Neural progenitor cell (in vitro differentiated cells): ENCODE data around the gene KLHL21. TPM values are rescaled to one million over a fixed set of nuclear protein-coding genes. Genes with fewer than 3 reads are reported as not detected.
A peak's percentile ranks its signal among the peaks of the same experiment; 100 is the strongest.

Experiments
- DNase-seq: peaks from one replicate; pipeline ENCODE4 v3.0.0-alpha.2; 2016; ENCODE audit warnings: low spot score
- H2AFZ ChIP-seq: fragments of 200-600 bp; sonication (generic); replicated peaks from 2 replicates; pipeline ENCODE4 v1.6.1; 2016; ENCODE audit warnings: antibody characterized with exemption
- H3F3A ChIP-seq: fragments of 200-600 bp; sonication (generic); 2 replicates; pipeline ENCODE4 v1.6.1; 2016; ENCODE audit warnings: antibody characterized with exemption, low read depth
- H3K27ac ChIP-seq: fragments of 200-600 bp; sonication (generic); 2 replicates; pipeline ENCODE4 v1.5.1; 2016; ENCODE audit warnings: mild to moderate bottlenecking
- H3K27me3 ChIP-seq: fragments of 200-600 bp; sonication (generic); 2 replicates; pipeline ENCODE4 v1.6.1; 2016; ENCODE audit warnings: mild to moderate bottlenecking, moderate library complexity
- H3K36me3 ChIP-seq: fragments of 200-600 bp; sonication (generic); 2 replicates; pipeline ENCODE4 v1.5.1; 2016
- H3K4me1 ChIP-seq: fragments of 200-600 bp; sonication (generic); 2 replicates; pipeline ENCODE4 v1.6.1; 2016; ENCODE audit warnings: mixed run types
- H3K4me2 ChIP-seq: fragments of 200-600 bp; sonication (generic); 2 replicates; pipeline ENCODE4 v1.6.1; 2016
- H3K4me3 ChIP-seq: fragments of 200-600 bp; sonication (generic); 2 replicates; pipeline ENCODE4 v1.5.1; 2016
- H3K79me2 ChIP-seq: fragments of 200-600 bp; sonication (generic); 2 replicates; pipeline ENCODE4 v1.6.1; 2016; ENCODE audit warnings: low read depth
- H3K9ac ChIP-seq: fragments of 200-600 bp; sonication (generic); 2 replicates; pipeline ENCODE4 v1.6.1; 2016
- H3K9me3 ChIP-seq: fragments of 200-600 bp; sonication (generic); 2 replicates; pipeline ENCODE4 v1.5.1; 2016; ENCODE audit warnings: low read depth
- H4K20me1 ChIP-seq: fragments of 200-600 bp; sonication (generic); 2 replicates; pipeline ENCODE4 v1.6.1; 2016; ENCODE audit warnings: low read depth
- H3K27ac Mint-ChIP-seq: 3 replicates; pipeline ENCODE4 v1.8.0; 2021; ENCODE audit warnings: mixed read lengths
- H3K27me3 Mint-ChIP-seq: 2 replicates; pipeline ENCODE4 v1.8.0; 2022; ENCODE audit warnings: low read depth, mild to moderate bottlenecking, inconsistent platforms, moderate library complexity, mixed read lengths; ENCODE audit not compliant: insufficient read depth
- H3K36me3 Mint-ChIP-seq: 3 replicates; pipeline ENCODE4 v1.8.0; 2021; ENCODE audit warnings: mixed read lengths
- H3K4me1 Mint-ChIP-seq: 3 replicates; pipeline ENCODE4 v1.8.0; 2021; ENCODE audit warnings: mixed read lengths
- H3K4me3 Mint-ChIP-seq: 3 replicates; pipeline ENCODE4 v1.8.0; 2021; ENCODE audit warnings: mild to moderate bottlenecking, moderate library complexity, mixed read lengths
- H3K9me3 Mint-ChIP-seq: 3 replicates; pipeline ENCODE4 v1.8.0; 2020; ENCODE audit warnings: mixed read lengths
- CTCF ChIP-seq: fragments of 200-600 bp; sonication (generic); IDR thresholded peaks from 2 replicates; pipeline ENCODE4 v1.5.1; 2017; ENCODE audit warnings: antibody characterized with exemption, mild to moderate bottlenecking
- EZH2 ChIP-seq: fragments of 200-600 bp; sonication (generic); IDR thresholded peaks from 2 replicates; pipeline ENCODE4 v1.6.1; 2017; ENCODE audit warnings: antibody characterized with exemption, mild to moderate bottlenecking, moderate library complexity
- EZH2phosphoT487 ChIP-seq: fragments of 200-600 bp; sonication (generic); IDR thresholded peaks from 2 replicates; pipeline ENCODE4 v1.6.1; 2017; ENCODE audit warnings: antibody characterized with exemption
- total RNA-seq: library from RNA; depleted of rRNA; stranded (reverse); fragments of >200 nt; gene quantifications from 2 replicates; pipeline ENCODE4 v1.2.3, GENCODE V29; 2015; ENCODE audit warnings: low replicate concordance

KLHL21 gene
- total RNA-seq, 1 donor from 2014 or later, result 4.8 TPM

GRCh38 chr1:6613361-6614018 is 10.8 kb upstream of the KLHL21 start, which contains the start of gene PHF13:
Gene PHF13 (plus strand): TSS chr1:6613731. CDS start chr1:6614067, 336 bp downstream.
- peaks cover 49% of the 10 kb centered on the region for H3K79me2 ChIP-seq
- peak within 1 kb of the TSS; percentile 94 for H3K27ac Mint-ChIP-seq

GRCh38 chr1:6612641-6613360 is 10.1 kb upstream of the KLHL21 start:
- peaks cover 11% of the 10 kb centered on the region for H3K36me3 Mint-ChIP-seq
- H3K9me3 Mint-ChIP-seq, result no peaks in the 10 kb centered on the region
- Histone ChIP-seq H3K4me3 (peak overlapping the region; percentile 99), H2AFZ (peak overlapping the region; percentile 11), H3K9me3 (no peaks in the 10 kb centered on the region), H3K4me2 (peak overlapping the region; percentile 81), H3F3A (peaks cover 26% of the 10 kb centered on the region), H3K27me3 (peaks cover 11% of the 10 kb centered on the region), H3K27ac (no peak overlapping the region), H3K36me3 (no peaks in the 10 kb centered on the region), H4K20me1 (peaks cover 37% of the 10 kb centered on the region), H3K4me1 (peaks cover 8% of the 10 kb centered on the region), H3K79me2 (peaks cover 42% of the 10 kb centered on the region), H3K9ac (peak overlapping the region; percentile 22)
- peak; percentile 65 for DNase-seq
- TF ChIP-seq EZH2phosphoT487 (no peak), CTCF (no peak)
- peaks cover 8% of the 10 kb centered on the region for H3K27me3 Mint-ChIP-seq
- peak overlapping the region; percentile 96 for H3K4me3 Mint-ChIP-seq
- H3K27ac Mint-ChIP-seq, result peak overlapping the region; percentile 94
- H3K4me1 Mint-ChIP-seq, result peaks cover 27% of the 10 kb centered on the region

More at GRCh38 chr1:6613361-6614018, 10.8 kb upstream of the KLHL21 start, which contains the start of gene PHF13:
- Mint-ChIP-seq H3K27me3 (peaks cover 8% of the 10 kb centered on the region), H3K4me1 (peaks cover 27% of the 10 kb centered on the region), H3K36me3 (peaks cover 11% of the 10 kb centered on the region), H3K4me3 (peak within 1 kb of the TSS; percentile 96), H3K9me3 (no peaks in the 10 kb centered on the region)
- Histone ChIP-seq H3K9me3 (no peaks in the 10 kb centered on the region), H3K4me2 (peak within 1 kb of the TSS; percentile 94), H3K4me1 (peaks cover 8% of the 10 kb centered on the region), H3K4me3 (peak within 1 kb of the TSS; percentile 99), H2AFZ (peak within 1 kb of the TSS; percentile 11), H3K9ac (peak within 1 kb of the TSS; percentile 65), H4K20me1 (peaks cover 44% of the 10 kb centered on the region), H3K36me3 (no peaks in the 10 kb centered on the region), H3K27me3 (peaks cover 11% of the 10 kb centered on the region), H3K27ac (peak within 1 kb of the TSS; percentile 64), H3F3A (peaks cover 26% of the 10 kb centered on the region)
- no peak for TF ChIP-seq EZH2phosphoT487
- no peak for TF ChIP-seq CTCF
- TF ChIP-seq EZH2, result no peak
- peak; percentile 100 for DNase-seq

- Histone ChIP-seq H3K79me2 (peaks cover 29% of the 10 kb centered on the region), H3K4me3 (peak overlapping the region; percentile 65), H3K27me3 (peaks cover 23% of the 10 kb centered on the region), H2AFZ (peak overlapping the region; percentile 78), H3K9me3 (no peaks in the 10 kb centered on the region), H3K9ac (no peak overlapping the region), H4K20me1 (peaks cover 28% of the 10 kb centered on the region), H3K4me1 (peaks cover 33% of the 10 kb centered on the region), H3K4me2 (peak overlapping the region; percentile 99), H3K27ac (peak overlapping the region; percentile 31), H3K36me3 (no peaks in the 10 kb centered on the region), H3F3A (peaks cover 45% of the 10 kb centered on the region)
- H3K4me1 Mint-ChIP-seq, result peaks cover 36% of the 10 kb centered on the region
- DNase-seq, result peak; percentile 89
- H3K27me3 Mint-ChIP-seq, result peaks cover 8% of the 10 kb centered on the region
- TF ChIP-seq EZH2phosphoT487 (peak; percentile 9), EZH2 (no peak), CTCF (peak; percentile 26)
- peak overlapping the region; percentile 84 for H3K4me3 Mint-ChIP-seq
- H3K27ac Mint-ChIP-seq, result peak overlapping the region; percentile 99
- no peaks in the 10 kb centered on the region for H3K36me3 Mint-ChIP-seq
- H3K9me3 Mint-ChIP-seq, result no peaks in the 10 kb centered on the region
These were observed 1.4 kb upstream of the KLHL21 start for GRCh38 chr1:6603915-6604558.
